Cerebellar nuclear complex (tissue), 1 donor: ENCODE results near the gene WFDC9.
"Not testable (repeated sequence)": the region's sequence is repeated elsewhere in the genome, so short reads cannot be mapped to it uniquely, and the experiment has no call there.

Experiments used
- DNase-seq, 2 experiments: peaks; one replicate each; lab custom pipeline; 2025; lab: John Stamatoyannopoulos, UW

Gene WFDC9

DNA sequence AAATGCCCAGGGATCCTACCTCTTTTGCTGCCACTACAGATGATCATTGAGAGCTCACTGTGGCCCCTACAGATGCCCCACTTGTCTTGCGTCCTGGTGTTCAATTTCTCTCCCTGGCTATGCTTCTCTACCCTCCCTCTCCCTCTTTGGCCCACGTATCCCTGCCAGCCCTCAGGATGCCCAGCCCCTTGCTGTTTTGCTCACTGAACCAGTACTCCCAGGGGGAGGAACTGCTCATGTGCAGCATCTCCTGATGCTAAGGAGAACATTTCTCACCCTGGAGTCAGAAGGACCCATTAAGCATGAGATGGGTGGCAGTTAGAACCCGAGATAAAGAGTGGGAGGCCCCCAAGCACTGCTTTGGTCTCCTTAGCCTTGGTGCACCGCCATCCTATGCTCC is at the start of gene WFDC9:
Gene WFDC9 (minus strand): TSS at position 101 of the 400 bp plus-strand sequence. CDS start 21,103 bp downstream, outside the sequence.
- DNase-seq = no peak

DNA sequence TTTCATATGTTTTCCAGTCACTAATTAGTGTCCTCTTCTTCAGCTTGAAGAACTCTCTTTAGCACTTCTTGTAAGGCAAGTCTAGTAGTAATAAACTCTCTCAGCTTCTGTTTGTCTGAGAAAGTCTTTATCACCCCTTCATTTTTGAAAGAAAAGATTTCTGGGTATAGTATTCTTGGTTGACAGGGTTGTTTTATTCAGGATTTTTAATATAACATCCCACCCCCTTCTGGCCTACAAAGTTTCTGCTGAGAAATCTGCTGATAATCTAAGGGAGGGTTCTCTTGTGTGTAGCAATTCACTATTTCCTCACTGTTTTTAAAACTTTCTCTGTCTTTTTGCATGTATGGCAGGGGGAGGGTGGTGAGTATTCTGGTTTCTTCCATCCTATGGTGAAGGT is 48.6 kb upstream of the WFDC9 start:
- no peak for DNase-seq

DNA sequence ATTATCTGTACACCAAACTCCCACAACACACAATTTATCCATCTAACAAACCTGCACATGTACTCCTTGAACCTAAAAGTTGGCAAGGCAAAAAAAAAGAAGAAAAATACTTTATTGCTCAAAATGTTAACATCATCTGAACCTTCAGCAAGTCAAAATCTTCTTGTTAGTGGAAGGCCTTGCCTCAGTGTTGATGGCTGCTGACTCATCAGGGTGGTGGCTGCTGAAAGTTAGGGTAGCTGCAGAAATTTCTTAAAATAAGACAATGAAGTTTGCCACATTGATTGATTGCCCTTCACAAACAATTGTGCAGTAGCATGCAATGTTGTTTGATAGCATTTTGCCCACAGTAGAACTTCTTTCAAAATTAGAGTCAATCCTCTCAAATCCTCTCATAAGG is 41.7 kb upstream of the WFDC9 start:
- DNase-seq = no peak

DNA sequence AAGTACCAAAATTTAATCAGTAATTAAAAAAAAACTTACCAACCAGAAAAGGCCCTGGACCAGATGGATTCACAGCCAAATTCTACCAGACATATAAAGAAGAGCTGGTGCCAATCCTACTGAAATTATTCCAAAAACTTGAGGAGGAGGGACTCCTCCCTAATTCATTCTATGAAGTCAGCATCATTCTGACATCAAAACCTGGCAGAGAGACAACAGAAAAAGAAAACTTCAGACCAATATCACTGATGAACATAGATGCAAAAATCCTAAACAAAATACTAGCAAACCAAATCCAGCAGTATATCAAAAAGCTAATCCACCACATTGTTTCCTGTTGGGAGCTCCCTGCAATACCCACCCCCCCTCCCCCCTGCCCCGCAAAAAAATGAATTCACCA is 39.1 kb upstream of the WFDC9 start, which contains the start of gene WFDC11:
Gene WFDC11 (minus strand): TSS at position 101 of the 400 bp plus-strand sequence. CDS start 19,639 bp downstream, outside the sequence.
- no peak for DNase-seq

DNA sequence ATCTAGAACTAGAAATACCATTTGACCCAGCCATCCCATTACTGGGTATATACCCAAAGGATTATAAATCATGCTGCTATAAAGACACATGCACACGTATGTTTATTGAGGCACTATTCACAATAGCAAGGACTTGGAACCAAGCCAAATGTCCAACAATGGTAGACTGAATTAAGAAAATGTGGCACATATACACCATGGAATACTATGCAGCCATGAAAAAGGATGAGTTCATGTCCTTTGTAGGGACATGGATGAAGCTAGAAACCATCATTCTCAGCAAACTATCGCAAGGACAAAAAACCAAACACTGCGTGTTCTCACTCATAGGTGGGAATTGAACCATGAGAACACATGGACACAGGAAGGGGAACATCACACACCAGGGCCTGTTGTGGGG is 26.0 kb upstream of the WFDC9 start:
- DNase-seq = not testable (repeated sequence)

DNA sequence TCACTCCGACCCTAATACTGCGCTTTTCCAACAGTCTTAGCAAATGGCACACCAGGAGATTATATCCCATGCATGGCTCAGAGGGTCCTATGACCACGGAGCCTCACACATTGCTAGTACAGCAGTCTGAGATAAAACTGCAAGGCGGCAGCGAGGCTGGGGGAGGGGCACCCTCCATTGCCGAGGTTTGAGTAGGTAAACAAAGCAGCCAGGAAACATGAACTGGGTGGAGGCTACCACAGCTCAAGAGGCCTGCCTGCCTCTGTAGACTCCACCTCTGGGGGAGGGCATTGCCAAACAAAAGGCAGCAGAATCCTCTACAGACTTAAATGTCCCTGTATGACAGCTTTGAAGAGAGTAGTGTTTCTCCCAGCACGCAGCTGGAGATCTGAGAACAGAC is 20.6 kb upstream of the WFDC9 start:
- DNase-seq = not testable (repeated sequence)

DNA sequence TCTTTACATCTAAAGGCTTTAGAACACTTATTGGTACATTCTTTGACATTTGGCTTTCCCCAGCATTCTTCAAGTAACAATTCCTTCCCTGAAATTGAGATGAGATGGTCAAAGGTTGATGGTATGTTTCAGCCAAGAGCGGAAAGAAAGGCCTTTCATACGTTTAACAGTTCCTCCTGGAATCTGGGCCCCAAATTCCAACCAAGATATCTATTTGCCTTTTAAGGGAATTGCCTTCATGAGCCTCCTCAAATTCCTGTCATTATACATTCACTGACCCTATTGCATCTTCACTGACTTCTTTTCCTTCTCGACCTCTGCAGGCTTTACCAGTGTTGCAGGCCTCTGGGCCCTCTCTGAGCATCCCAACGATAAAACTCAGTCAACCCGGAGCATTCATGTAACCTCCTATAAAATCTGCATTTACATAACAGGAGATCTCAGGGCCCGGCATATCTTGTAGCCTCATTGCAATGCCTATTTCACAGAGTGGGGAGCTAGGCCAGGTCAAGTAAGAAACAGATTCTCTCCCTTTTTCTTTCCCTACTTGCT is 18.3 kb upstream of the WFDC9 start:
- DNase-seq = no peak

DNA sequence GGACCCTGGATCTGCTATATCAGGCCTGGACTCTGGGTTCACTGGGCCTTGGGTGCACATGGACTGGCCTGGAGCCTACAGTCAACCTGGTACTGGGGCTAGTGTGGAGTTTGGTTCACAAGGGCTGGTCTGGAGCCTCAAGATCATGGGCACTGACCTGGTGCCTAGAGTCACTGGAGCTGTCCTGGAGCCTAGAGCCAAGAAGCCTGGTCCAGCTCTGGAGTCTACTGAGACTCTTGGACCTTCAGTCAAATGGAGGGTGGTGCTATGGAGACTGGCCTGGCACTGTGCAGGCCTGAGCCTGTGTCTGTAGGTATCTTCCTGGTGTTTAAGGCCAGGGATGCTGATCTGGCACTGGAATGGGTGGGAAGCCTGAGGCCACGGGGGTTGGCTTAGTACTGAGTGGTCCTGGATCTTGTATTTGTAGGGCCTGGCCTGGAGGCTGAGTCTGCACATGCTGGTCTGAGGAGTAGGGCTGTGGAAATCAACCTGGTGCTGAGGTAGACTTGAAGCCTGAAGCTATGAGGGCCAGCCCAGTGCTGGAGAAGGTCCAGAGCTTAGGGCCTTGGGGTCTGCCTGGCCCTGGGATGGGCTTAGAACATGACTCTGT is 16.5 kb upstream of the WFDC9 start:
- no peak for DNase-seq

DNA sequence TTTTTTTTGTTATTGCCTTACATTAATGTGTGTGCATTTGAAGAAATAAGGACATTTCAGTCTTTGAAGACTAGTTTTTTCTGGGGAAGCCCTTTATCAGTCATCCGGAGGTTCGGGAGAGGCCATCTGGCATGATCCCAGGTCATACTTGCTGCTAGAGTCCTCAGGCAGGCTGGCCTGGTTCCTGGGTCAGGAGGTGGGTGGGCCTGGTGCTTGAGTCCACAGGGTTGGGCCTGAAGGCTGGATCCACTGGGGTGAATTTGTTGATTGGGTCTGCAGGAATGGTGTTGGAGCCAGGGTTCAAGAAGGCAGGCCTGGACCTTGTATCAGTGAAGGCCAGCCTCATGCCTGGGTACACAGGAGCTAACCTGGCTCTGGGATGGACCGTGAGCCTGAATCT is 15.8 kb upstream of the WFDC9 start:
- DNase-seq = no peak

DNA sequence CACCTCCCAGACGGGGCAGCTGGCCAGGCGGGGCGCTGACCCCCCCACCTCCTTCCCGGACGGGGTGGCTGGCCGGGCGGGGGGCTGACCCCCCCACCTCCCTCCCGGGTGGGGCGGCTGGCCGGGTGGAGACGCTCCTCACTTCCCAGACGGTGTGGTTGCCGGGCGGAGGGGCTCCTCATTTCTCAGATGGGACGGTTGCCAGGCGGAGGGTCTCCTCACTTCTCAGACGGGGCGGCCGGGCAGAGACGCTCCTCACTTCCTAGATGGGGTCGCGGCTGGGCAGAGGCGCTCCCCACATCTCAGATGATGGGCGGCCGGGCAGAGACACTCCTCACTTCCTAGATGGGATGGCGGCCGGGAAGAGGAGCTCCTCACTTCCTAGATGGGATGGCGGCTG is 14.8 kb upstream of the WFDC9 start:
- not testable (repeated sequence) for DNase-seq

DNA sequence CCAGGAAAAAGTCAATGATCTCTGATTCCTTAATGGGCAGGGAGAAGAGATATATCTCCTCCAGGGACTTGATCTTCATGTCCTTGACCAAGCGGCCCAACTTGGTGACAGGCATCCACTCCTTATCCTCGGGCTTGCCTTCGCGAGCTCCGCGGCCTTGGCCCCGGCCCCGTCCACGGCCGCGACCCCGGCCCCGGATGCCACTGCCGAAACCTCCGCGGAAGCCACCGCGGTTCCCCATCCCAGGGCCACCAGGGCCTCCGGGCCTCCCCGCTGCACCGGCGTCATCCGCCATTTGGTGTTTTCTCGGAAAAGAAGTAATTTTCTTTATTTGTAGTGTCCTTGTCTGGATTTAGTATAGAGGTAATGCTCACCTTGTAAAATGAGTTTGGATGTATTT is 10.0 kb upstream of the WFDC9 start:
- not testable (repeated sequence) for DNase-seq

DNA sequence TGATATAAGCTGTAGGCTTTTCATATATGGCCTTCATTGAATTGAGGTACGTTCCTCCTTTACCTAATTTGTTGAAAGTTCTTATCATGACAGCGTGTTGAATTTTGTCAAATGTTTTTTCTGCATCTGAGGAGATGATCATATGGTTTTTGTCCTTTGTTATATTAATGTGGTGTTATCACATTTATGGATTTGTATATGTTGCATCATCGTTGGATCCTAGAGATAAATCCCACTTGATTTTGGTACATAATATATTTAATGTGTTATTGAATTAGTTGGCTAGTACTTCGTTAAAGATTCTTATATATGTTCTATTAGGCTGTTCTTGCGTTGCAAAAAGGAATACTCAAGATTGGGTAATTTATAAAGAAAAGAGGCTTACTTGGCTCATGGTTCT is 8.6 kb upstream of the WFDC9 start:
- DNase-seq = no peak

DNA sequence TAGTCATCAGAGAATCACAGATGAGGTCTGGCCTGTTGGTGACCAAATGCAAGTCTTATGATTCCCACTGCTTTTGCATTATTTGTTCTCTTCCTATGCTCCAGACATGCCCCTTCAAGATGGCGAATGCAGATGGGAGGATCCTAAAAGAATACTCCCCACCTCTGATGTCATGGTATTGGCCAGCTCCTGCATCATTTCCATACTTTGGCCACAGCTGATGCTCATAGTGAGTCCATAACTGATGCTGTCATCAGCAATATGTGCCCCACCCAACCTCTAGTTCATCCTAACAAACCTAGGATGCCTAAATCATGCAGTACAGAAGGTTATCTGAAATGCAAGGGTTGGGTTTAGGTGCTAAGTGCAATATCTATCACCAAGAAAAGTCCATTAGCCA is 5.4 kb upstream of the WFDC9 start:
- DNase-seq = no peak

DNA sequence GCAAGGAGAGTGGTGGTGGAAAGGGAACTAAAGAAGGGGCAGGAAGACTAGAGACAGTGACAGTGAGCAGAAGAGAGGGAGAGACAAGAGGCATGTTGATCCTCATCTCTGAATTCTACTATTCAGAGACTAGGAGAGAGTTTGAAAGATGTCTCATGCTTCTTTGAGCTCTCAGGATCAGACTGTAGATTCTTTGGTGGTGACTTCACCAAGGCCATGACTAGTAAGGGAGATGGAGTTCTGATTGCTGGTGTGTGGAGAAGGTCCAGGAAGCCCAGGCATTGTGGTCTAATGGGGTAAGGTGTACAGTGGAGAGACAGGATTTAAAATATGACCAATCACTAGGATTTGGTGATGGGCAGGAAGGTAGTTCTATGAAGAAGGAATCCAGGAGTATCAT is 713 bp downstream of the WFDC9 start:
- DNase-seq = no peak

DNA sequence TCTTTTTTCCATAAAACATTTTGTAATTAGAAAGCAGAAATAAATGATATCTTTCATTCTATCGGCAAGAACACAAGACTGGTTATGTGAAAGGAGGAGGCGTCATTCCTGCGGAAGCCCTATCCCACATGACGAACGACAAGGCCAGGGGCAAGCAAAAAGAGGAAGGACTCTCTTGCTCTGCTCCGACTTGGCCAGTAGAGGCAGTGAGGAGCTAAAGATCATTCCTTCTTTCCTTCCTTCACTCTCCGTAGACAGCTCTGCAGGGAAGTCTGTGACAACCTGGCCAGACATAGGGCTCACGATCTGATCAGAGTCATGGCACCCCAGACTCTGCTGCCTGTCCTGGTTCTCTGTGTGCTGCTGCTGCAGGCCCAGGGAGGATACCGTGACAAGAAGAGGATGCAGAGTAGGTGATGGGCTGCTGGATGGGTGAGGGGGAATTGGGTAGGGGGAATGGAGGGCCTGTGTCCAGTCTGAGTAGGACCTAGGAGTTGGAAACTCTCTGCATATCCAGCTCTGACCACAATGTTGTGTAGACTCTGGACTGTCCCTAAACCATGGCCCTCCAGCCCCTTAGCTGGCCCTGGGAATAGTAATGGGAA is 1.5 kb downstream of the WFDC9 start, which contains the start of gene WFDC10A:
Gene WFDC10A (plus strand): TSS at position 244 of the 605 bp plus-strand sequence. CDS start 75 bp downstream, at position 319.
- no peak for DNase-seq

DNA sequence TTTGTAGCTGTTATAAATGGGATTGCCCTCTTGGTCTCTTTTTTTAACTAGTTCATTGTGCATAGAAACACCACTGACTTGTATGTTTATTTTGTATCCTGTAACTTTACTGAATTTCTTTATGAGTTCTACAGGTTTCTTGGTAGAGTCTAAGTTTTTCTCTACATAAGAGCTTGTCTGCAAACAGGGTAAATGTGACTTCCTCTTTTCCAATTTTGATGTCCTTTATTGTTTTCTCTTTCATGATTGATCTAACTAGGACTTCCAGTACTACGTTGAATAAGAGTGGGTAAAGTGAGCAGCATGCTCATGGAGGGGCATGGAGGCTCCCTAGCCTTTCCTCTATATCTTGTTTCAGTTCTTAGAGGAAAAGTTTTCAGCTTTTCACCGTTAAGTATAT is 4.5 kb downstream of the WFDC9 start:
- no peak for DNase-seq

DNA sequence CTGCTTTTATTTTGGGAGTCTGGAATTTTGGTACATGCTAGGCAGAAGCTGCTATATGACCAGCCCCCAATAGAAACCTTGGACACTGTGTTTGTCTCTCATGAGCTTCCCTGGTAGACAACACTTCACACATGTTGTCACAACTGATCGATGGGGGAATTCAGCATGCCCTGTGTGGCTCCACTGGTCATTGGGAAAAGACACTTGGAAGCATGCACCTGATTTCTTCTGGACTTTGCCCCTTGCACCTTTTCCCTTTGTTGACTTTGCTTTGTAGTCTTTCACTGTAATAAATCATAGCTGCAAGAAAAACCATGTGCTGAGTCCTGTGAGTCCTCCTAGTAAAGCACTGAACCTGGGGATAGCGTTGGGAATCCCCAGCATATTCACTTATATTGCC is 9.5 kb downstream of the WFDC9 start:
- no peak for DNase-seq

DNA sequence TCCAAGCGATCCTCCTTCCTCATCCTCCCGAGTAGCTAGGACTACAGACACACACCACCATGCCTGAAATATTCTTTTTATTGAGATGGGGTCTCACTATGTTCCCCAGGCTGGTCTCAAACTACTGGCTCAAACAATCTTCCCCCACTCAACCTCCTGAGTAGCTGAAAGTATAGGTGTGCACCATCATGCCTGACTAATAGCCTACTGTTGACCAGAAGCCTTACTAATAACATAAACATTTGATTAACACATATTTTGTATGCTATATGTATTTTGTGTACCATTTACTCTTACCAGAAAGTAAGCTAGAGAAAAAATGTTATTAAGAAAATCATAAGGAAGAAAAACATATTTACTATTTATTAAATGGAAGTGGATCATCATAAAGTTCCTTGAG is 13.5 kb downstream of the WFDC9 start:
- no peak for DNase-seq

DNA sequence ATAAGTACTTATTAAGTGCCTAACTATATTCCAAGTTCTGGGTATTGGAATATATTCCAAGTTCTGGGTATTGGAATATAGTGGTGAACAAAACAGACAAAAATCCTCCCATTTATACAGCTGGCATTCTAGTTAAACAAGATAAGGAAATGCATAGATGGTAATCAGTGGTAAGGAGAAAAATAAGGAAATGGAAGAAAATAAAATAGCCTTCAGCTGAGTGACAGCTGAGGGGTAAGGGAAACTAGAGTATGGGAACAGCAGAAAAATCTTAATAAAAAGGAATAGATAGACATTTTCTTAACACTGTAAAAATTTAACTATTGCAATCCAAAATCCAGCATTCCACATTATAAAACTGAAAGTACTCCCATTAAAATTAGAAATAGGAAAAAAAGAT is 18.8 kb downstream of the WFDC9 start:
- DNase-seq = no peak

DNA sequence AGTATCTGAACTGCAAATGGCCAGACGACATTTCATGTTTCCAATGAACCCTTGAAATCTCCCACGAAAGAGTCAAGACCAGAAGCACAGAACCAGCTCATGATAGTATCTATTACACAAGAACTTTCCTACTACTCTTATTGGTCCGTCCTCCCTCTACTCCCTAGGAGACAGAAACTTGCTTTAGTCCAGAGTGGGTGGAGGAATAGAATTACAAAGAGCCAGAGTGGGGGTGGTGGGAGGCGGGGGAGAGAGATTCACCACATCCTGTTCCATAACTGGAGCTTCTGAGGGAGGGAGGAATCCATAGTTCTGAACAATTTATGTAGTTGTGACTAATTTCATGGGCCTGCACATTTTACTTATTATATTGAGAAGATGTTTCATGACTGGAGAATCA is 20.0 kb downstream of the WFDC9 start:
- DNase-seq = no peak

DNA sequence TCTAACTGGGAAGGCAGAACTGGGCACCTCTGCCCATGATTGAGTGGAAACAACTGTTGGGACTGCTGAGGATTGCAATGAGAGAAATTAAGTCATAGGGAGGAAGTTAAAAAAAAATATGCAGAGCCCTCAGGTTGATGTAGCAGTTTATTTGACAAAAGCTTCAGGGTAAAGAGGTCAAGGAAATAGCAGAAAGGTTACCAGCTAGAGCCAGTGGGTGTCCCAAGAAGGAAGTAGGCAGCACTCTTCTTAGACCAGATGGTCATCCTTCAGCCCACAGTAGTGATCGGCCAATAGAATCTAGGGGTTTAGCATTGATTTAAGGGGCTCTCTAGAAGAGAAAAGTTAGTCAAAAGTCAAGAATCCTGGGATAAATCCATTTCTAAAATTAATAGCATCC is 23.3 kb downstream of the WFDC9 start:
- no peak for DNase-seq

DNA sequence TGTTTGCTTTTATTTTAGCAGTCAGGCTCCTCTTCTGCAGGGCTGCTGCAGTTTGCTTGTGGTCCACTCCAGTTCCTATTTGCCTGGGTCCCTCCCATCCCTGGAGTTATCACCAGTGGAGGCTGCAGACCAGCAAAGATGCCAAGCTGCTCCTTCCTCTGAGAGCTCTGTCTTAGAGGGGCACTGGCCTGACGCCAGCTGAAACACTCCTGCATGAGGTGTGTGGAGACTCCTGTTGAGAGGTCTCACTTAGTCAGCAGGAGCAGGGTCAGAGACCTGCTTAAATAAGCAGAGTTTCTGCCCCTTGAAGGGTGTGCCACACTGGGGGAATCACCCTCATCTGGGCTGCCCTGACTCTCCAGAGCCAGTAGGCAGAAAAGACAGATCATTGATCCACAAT is 35.8 kb downstream of the WFDC9 start:
- DNase-seq = no peak

DNA sequence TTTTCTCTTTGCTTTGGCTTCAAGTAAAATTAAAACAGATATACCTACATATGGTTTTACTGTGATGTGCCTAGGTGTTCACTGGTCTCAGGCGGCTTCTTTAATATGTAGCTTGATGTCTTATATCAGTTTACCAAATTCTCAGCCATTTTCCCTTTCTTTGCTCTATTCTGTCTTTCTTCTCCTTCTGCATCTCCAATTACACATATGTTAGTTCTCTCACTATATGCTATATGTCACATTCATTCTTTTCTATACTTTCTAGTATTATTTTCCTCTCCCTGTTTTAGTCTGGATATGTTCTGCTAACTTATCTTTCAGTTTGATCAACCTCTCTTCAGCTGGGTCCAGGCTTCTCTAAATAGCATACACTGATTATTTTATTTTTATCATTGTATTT is 37.6 kb downstream of the WFDC9 start:
- no peak for DNase-seq
